Measurements from ENCODE around the gene POFUT2.

The POFUT2 gene

GRCh38 chr21:45262041-45262581 is 25.6 kb downstream of the POFUT2 start:
- no peak for DNase-seq

GRCh38 chr21:45261093-45261492 is 26.6 kb downstream of the POFUT2 start:
- no peak for DNase-seq

- DNase-seq, result no peak
Measured at GRCh38 chr21:45260191-45260825, 27.4 kb downstream of the POFUT2 start.

GRCh38 chr21:45259206-45259840 is 28.4 kb downstream of the POFUT2 start:
- DNase-seq, result peak; percentile 23

GRCh38 chr21:45258466-45258865 is 29.2 kb downstream of the POFUT2 start:
- no peak for DNase-seq

GRCh38 chr21:45257673-45258341 is 29.9 kb downstream of the POFUT2 start:
- DNase-seq, result no peak

- peak; percentile 24 for DNase-seq
Measured at GRCh38 chr21:45256912-45257672, 30.6 kb downstream of the POFUT2 start.

GRCh38 chr21:45256021-45256911 is 31.4 kb downstream of the POFUT2 start:
- DNase-seq, result no peak

- DNase-seq, result no peak
Measured at GRCh38 chr21:45255381-45256020, 32.2 kb downstream of the POFUT2 start.

GRCh38 chr21:45254460-45254930 is 33.2 kb downstream of the POFUT2 start:
- no peak for DNase-seq

- no peak for DNase-seq
Measured at GRCh38 chr21:45253633-45254459, 33.8 kb downstream of the POFUT2 start.

- DNase-seq, result peak; percentile 17
Measured at GRCh38 chr21:45253180-45253579, 34.5 kb downstream of the POFUT2 start.

GRCh38 chr21:45252448-45252925 is 35.2 kb downstream of the POFUT2 start:
- no peak for DNase-seq

- no peak for DNase-seq
Measured at GRCh38 chr21:45251635-45252447, 35.9 kb downstream of the POFUT2 start.

GRCh38 chr21:45250914-45251634 is 36.6 kb downstream of the POFUT2 start:
- no peak for DNase-seq

GRCh38 chr21:45250272-45250671 is 37.4 kb downstream of the POFUT2 start:
- DNase-seq, result no peak

- no peak for DNase-seq
Measured at GRCh38 chr21:45249626-45250025, 38.1 kb downstream of the POFUT2 start.

GRCh38 chr21:45248893-45249381 is 38.8 kb downstream of the POFUT2 start:
- DNase-seq, result peak; percentile 30
